ENCODE data around the gene TMEM132E.

GRCh38 chr17:34637041-34637547 lies 57.7 kb downstream of the TMEM132E start:
- no peak for TF ChIP-seq POLR2A (IDR thresholded peaks at IDR 0.05)
- no peak for TF ChIP-seq CTCF (IDR thresholded peaks at IDR 0.05)
